ENCODE data around the gene CYS1.

Gene CYS1

GRCh38 chr2:10043256-10043905 lies 36.8 kb downstream of the CYS1 start, which contains the start of gene KLF11:
Gene KLF11 (plus strand): TSS chr2:10043550. CDS start chr2:10043717, 167 bp downstream.
- DNase-seq (ENCODE audit: low spot score), result no peak
- peak; percentile 81 for ATAC-seq (ENCODE audit: low read depth)
- peak within 1 kb of the TSS; percentile 58 for H3K27ac ChIP-seq (ENCODE audit: poor library complexity, severe bottlenecking)

DNA sequence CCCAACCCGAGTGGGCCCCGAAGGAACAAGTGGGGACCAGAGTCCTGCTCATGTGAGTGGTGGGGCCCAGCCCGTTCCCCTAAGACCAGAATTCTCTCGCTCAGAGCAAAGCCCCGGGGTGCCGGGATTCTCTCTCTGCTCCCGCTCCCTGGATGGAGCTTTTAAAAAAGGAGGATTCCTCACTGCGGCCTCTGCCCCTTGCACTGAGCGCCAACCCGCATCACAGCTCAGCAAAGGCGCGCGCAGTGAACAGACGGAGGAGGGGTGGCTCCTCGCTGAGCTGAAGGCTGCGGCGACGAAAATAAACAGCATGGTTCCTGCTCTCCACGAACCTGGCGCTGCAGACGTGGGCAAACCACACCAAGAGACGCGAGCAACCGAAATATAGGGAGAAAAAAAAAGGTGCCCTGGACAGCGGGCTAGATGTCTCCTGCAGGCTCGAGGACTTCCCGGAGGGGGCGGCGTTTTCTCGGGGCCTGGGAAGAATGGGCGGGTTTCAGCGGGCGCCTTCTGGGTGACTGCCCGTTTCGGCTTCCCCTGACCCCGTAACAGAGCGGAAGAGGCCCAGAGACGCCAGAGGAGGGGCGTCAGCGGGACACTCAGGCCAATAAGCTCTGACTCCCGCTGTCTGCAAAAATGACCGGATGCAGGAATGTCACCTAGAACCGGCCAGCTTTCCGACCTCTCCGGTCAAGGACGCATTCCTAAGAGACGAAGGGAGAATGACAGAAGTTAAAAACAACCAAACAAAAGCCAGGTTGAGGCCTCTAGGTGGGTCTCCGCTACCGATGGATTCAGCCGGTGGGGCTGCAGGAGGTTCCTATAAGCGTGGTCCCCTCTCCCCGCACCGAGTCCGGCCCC lies 37.7 kb downstream of the CYS1 start:
- ATAC-seq (ENCODE audit: low read depth) (no peak), DNase-seq (ENCODE audit: low spot score) (no peak)
- no peak for TF ChIP-seq CTCF (IDR thresholded peaks at IDR 0.05; ENCODE audit: poor library complexity, severe bottlenecking)
- Histone ChIP-seq H3K4me3 (ENCODE audit: severe bottlenecking) (no peak overlapping the region), H3K27ac (ENCODE audit: poor library complexity, severe bottlenecking) (no peak overlapping the region), H3K27me3 (ENCODE audit: insufficient read depth, poor library complexity, severe bottlenecking) (no peaks in the 10 kb centered on the region), H3K36me3 (ENCODE audit: low read depth) (peaks cover 6% of the 10 kb centered on the region), H3K9me3 (ENCODE audit: severe bottlenecking) (peaks cover 2% of the 10 kb centered on the region), H3K4me1 (ENCODE audit: insufficient read depth, poor library complexity, severe bottlenecking) (peaks cover 2% of the 10 kb centered on the region)

More at GRCh38 chr2:10043256-10043905, 36.8 kb downstream of the CYS1 start, which contains the start of gene KLF11:
- H3K4me1 ChIP-seq (ENCODE audit: insufficient read depth, poor library complexity, severe bottlenecking), result no peaks in the 10 kb centered on the region
- no peak for TF ChIP-seq CTCF (IDR thresholded peaks at IDR 0.05; ENCODE audit: poor library complexity, severe bottlenecking)
- peaks cover 15% of the 10 kb centered on the region for H3K36me3 ChIP-seq (ENCODE audit: low read depth)
- H3K9me3 ChIP-seq (ENCODE audit: severe bottlenecking), result peaks cover 2% of the 10 kb centered on the region
- no peaks in the 10 kb centered on the region for H3K27me3 ChIP-seq (ENCODE audit: insufficient read depth, poor library complexity, severe bottlenecking)
- peak within 1 kb of the TSS; percentile 83 for H3K4me3 ChIP-seq (ENCODE audit: severe bottlenecking)

DNA sequence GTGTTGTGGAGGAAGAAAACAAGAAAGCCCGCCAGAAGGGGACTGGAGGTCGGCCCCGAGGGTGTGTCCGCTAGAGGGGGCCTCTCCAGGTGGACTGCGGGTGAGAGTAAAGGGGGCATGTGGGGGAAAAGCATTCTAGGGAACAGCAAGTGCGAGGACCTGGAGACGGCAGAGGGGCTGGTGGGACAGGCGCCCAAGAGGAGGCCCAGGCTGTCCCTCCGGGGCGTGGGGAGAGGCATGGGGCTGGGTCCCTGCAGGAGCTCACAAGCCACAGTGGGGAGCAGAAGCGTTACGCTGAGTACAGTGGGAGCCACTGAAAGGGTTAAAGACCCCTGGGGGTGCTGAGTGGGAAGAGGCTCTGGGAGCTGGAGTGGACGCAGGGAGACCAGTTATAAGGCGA lies 38.5 kb downstream of the CYS1 start:
- Histone ChIP-seq H3K4me3 (ENCODE audit: severe bottlenecking) (no peak overlapping the region), H3K36me3 (ENCODE audit: low read depth) (0 out of 2 replicates have a peak, but pooled peaks cover 3% of the 10 kb centered on the region), H3K27ac (ENCODE audit: poor library complexity, severe bottlenecking) (no peak overlapping the region), H3K4me1 (ENCODE audit: insufficient read depth, poor library complexity, severe bottlenecking) (peaks cover 4% of the 10 kb centered on the region), H3K9me3 (ENCODE audit: severe bottlenecking) (peaks cover 2% of the 10 kb centered on the region), H3K27me3 (ENCODE audit: insufficient read depth, poor library complexity, severe bottlenecking) (no peaks in the 10 kb centered on the region)
- no peak for ATAC-seq (ENCODE audit: low read depth)
- no peak for TF ChIP-seq CTCF (IDR thresholded peaks at IDR 0.05; ENCODE audit: poor library complexity, severe bottlenecking)
- DNase-seq (ENCODE audit: low spot score), result no peak

DNA sequence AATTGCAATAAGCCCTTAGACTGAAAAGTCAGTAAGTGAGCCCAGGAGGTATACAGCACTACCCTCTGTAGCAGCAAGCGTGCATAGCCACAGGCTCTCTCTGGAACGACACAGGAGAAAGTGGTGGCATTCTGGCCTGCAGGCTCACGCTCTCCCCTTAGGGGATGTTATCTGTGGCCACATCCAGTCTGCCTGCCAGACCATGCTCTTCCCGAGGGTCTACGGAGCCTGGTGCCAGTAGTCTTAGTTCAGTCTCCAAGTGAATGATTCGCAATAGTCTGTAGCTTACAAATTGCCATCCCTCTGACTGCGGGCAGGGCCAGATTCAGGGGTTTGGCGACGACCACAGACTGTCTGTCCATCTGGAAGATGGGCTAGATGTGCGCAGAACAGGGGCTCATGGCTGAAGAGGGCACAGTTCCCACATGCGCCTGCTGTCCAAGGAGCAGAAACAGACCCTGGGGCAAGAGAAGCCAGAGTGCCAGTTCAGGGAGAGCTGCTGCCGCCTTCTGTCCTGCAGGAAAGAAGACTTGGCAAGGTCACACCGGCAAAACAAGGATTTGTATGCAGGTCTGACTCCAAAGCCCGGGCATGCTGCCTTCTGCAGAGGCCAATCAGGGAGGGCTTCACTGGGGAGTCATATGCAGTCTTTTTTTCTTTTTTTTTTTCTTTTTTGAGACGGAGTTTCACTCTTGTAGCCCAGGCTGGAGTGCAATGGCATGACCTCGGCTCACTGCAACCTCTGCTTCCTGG lies 40.4 kb downstream of the CYS1 start:
- H3K27ac ChIP-seq (ENCODE audit: poor library complexity, severe bottlenecking), result no peak overlapping the region
- peaks cover 4% of the 10 kb centered on the region for H3K4me1 ChIP-seq (ENCODE audit: insufficient read depth, poor library complexity, severe bottlenecking)
- H3K4me3 ChIP-seq (ENCODE audit: severe bottlenecking), result no peak overlapping the region
- no peak for ATAC-seq (ENCODE audit: low read depth)
- 0 out of 2 replicates have a peak, but pooled peaks cover 2% of the 10 kb centered on the region for H3K36me3 ChIP-seq (ENCODE audit: low read depth)
- TF ChIP-seq CTCF (IDR thresholded peaks at IDR 0.05; ENCODE audit: poor library complexity, severe bottlenecking), result no peak
- H3K27me3 ChIP-seq (ENCODE audit: insufficient read depth, poor library complexity, severe bottlenecking), result no peaks in the 10 kb centered on the region
- H3K9me3 ChIP-seq (ENCODE audit: severe bottlenecking), result peaks cover 2% of the 10 kb centered on the region
- DNase-seq (ENCODE audit: low spot score), result no peak
